Duodenal mucosa (tissue), 2 donors: ENCODE measurements around the gene USP48.

ENCODE experiments used
- H3K27ac ChIP-seq: one replicate; pipeline ENCODE4 v1.7.0; 2013; ENCODE audit warnings: low read depth, low read length
- H3K27me3 ChIP-seq, 2 donors: one replicate each; pipeline ENCODE4 v1.7.0; 2013; ENCODE audit warnings: low read length in 2 of 2, control low read depth in 1 of 2; ENCODE audit not compliant: insufficient read depth in 2 of 2, control insufficient read depth in 1 of 2
- H3K36me3 ChIP-seq, 2 donors: one replicate each; pipeline ENCODE4 v1.7.0; 2013; ENCODE audit warnings: low read length in 2 of 2, control low read depth in 1 of 2; ENCODE audit not compliant: insufficient read depth in 2 of 2, control insufficient read depth in 1 of 2
- H3K4me1 ChIP-seq, 2 donors: one replicate each; pipeline ENCODE4 v1.7.0; 2013; ENCODE audit warnings: low read length in 2 of 2, control low read depth in 1 of 2; ENCODE audit not compliant: insufficient read depth in 2 of 2, control insufficient read depth in 1 of 2
- H3K4me3 ChIP-seq, 2 donors: one replicate each; pipeline ENCODE4 v1.7.0; 2013; ENCODE audit warnings: low read length in 2 of 2, low read depth in 1 of 2
- H3K9ac ChIP-seq, 2 donors: one replicate each; pipeline ENCODE4 v1.7.0; 2013; ENCODE audit warnings: low read length in 2 of 2, low read depth in 1 of 2
- H3K9me3 ChIP-seq, 2 donors: one replicate each; pipeline ENCODE4 v1.7.0; 2013; ENCODE audit warnings: low read length in 2 of 2, control low read depth in 1 of 2; ENCODE audit not compliant: control insufficient read depth in 1 of 2

The USP48 gene

GRCh38 chr1:21763694-21764419 lies 19.1 kb downstream of the USP48 start:
- peaks cover 19 to 24% of the 10 kb centered on the region in 2 donors for H3K4me1 ChIP-seq
- no peaks in the 10 kb centered on the region for H3K9me3 ChIP-seq
- H3K27me3 ChIP-seq, result no peaks in the 10 kb centered on the region
- no peak overlapping the region for H3K4me3 ChIP-seq
- no peak overlapping the region for H3K9ac ChIP-seq
- no peak overlapping the region for H3K27ac ChIP-seq
- H3K36me3 ChIP-seq, result no peaks in the 10 kb centered on the region

- Histone ChIP-seq H3K27ac (no peak overlapping the region), H3K9me3 (no peaks in the 10 kb centered on the region), H3K27me3 (no peaks in the 10 kb centered on the region), H3K4me1 (peaks cover 19 to 24% of the 10 kb centered on the region in 2 donors), H3K9ac (no peak overlapping the region), H3K36me3 (no peaks in the 10 kb centered on the region), H3K4me3 (no peak overlapping the region)
Observed at GRCh38 chr1:21763236-21763635, 19.7 kb downstream of the USP48 start.

GRCh38 chr1:21762022-21762404 lies 20.9 kb downstream of the USP48 start:
- H3K27ac ChIP-seq, result no peak overlapping the region
- no peaks in the 10 kb centered on the region for H3K27me3 ChIP-seq
- no peak overlapping the region for H3K9ac ChIP-seq
- no peaks in the 10 kb centered on the region for H3K9me3 ChIP-seq
- H3K4me1 ChIP-seq, result peaks cover 19 to 24% of the 10 kb centered on the region in 2 donors
- H3K4me3 ChIP-seq, result no peak overlapping the region
- peaks cover 0 to 3% of the 10 kb centered on the region in 2 donors for H3K36me3 ChIP-seq

- Histone ChIP-seq H3K27ac (no peak overlapping the region), H3K9me3 (no peaks in the 10 kb centered on the region), H3K4me3 (no peak overlapping the region), H3K9ac (no peak overlapping the region), H3K4me1 (peaks cover 14 to 21% of the 10 kb centered on the region in 2 donors), H3K36me3 (peaks cover 0 to 7% of the 10 kb centered on the region in 2 donors), H3K27me3 (no peaks in the 10 kb centered on the region)
Observed at GRCh38 chr1:21761052-21761451, 21.9 kb downstream of the USP48 start.

- H3K36me3 ChIP-seq, result peaks cover 1 to 16% of the 10 kb centered on the region in 2 donors
Observed at GRCh38 chr1:21759818-21760217, 23.1 kb downstream of the USP48 start.

GRCh38 chr1:21759182-21759581 lies 23.8 kb downstream of the USP48 start:
- H3K36me3 ChIP-seq, result peaks cover 8 to 22% of the 10 kb centered on the region in 2 donors
- H3K9me3 ChIP-seq, result no peaks in the 10 kb centered on the region
- H3K9ac ChIP-seq, result no peak overlapping the region
- H3K27me3 ChIP-seq, result no peaks in the 10 kb centered on the region
- peaks cover 5 to 6% of the 10 kb centered on the region in 2 donors for H3K4me1 ChIP-seq
- H3K4me3 ChIP-seq, result no peak overlapping the region
- H3K27ac ChIP-seq, result no peak overlapping the region

More at GRCh38 chr1:21759818-21760217, 23.1 kb downstream of the USP48 start:
- no peak overlapping the region for H3K9ac ChIP-seq
- H3K4me3 ChIP-seq, result no peak overlapping the region
- no peaks in the 10 kb centered on the region for H3K9me3 ChIP-seq
- H3K27ac ChIP-seq, result no peak overlapping the region
- no peaks in the 10 kb centered on the region for H3K27me3 ChIP-seq
- H3K4me1 ChIP-seq, result peaks cover 6 to 10% of the 10 kb centered on the region in 2 donors

- no peak overlapping the region for H3K4me3 ChIP-seq
Observed at GRCh38 chr1:21758614-21759013, 24.3 kb downstream of the USP48 start.

GRCh38 chr1:21756393-21757089 lies 26.4 kb downstream of the USP48 start:
- Histone ChIP-seq H3K9me3 (no peaks in the 10 kb centered on the region), H3K4me3 (no peak overlapping the region), H3K9ac (no peak overlapping the region), H3K4me1 (no peaks in the 10 kb centered on the region), H3K27ac (no peak overlapping the region), H3K27me3 (no peaks in the 10 kb centered on the region), H3K36me3 (peaks cover 19 to 41% of the 10 kb centered on the region in 2 donors)

More at GRCh38 chr1:21758614-21759013, 24.3 kb downstream of the USP48 start:
- no peaks in the 10 kb centered on the region for H3K27me3 ChIP-seq
- no peak overlapping the region for H3K27ac ChIP-seq
- peaks cover 12 to 27% of the 10 kb centered on the region in 2 donors for H3K36me3 ChIP-seq
- peaks cover 0 to 1% of the 10 kb centered on the region in 2 donors for H3K4me1 ChIP-seq
- H3K9me3 ChIP-seq, result no peaks in the 10 kb centered on the region
- no peak overlapping the region for H3K9ac ChIP-seq

- no peak overlapping the region for H3K27ac ChIP-seq
- H3K9me3 ChIP-seq, result no peaks in the 10 kb centered on the region
- H3K36me3 ChIP-seq, result peaks cover 26 to 54% of the 10 kb centered on the region in 2 donors
- no peaks in the 10 kb centered on the region for H3K4me1 ChIP-seq
- no peak overlapping the region for H3K9ac ChIP-seq
- H3K27me3 ChIP-seq, result no peaks in the 10 kb centered on the region
- no peak overlapping the region for H3K4me3 ChIP-seq
Observed at GRCh38 chr1:21755067-21755466, 27.9 kb downstream of the USP48 start.

GRCh38 chr1:21754583-21754982 lies 28.4 kb downstream of the USP48 start:
- no peak overlapping the region for H3K9ac ChIP-seq
- H3K27ac ChIP-seq, result no peak overlapping the region
- H3K9me3 ChIP-seq, result no peaks in the 10 kb centered on the region
- no peak overlapping the region for H3K4me3 ChIP-seq
- no peaks in the 10 kb centered on the region for H3K27me3 ChIP-seq
- peaks cover 28 to 59% of the 10 kb centered on the region in 2 donors for H3K36me3 ChIP-seq
- no peaks in the 10 kb centered on the region for H3K4me1 ChIP-seq
